Uterus (tissue), 4 donors: Measurements from ENCODE around the gene EHD3. TPM values are rescaled to one million over a fixed set of nuclear protein-coding genes. Genes with fewer than 3 reads are reported as not detected.

ENCODE experiments used
- DNase-seq, 2 donors: peaks; one replicate each; pipeline ENCODE4 v3.0.0-alpha.2; 2019 to 2020
- H3K27ac ChIP-seq, 2 donors: fragments of 200-600 bp; sonication (generic); 1 replicate in 1 of 2; 2 replicates in 1 of 2; pipeline ENCODE4 v1.5.1; 2016 to 2018
- H3K27me3 ChIP-seq, 2 donors: fragments of 200-600 bp; sonication (generic); one replicate each; pipeline ENCODE4 v1.5.1; 2018 to 2019; ENCODE audit warnings: control low read depth in 1 of 2
- H3K36me3 ChIP-seq, 2 donors: fragments of 200-600 bp; sonication (generic); one replicate each; pipeline ENCODE4 v1.5.1; 2019; ENCODE audit warnings: control low read depth in 1 of 2
- H3K4me1 ChIP-seq, 2 donors: fragments of 200-600 bp; sonication (generic); one replicate each; pipeline ENCODE4 v1.5.1; 2018 to 2019; ENCODE audit warnings: control low read depth in 1 of 2
- H3K4me3 ChIP-seq, 2 donors: fragments of 200-600 bp; sonication (generic); 1 replicate in 1 of 2; 2 replicates in 1 of 2; pipeline ENCODE4 v1.5.1; 2018 to 2019; ENCODE audit warnings: mild to moderate bottlenecking in 1 of 2
- H3K9me3 ChIP-seq, 2 donors: fragments of 200-600 bp; sonication (generic); one replicate each; pipeline ENCODE4 v1.5.1; 2019; ENCODE audit warnings: control low read depth in 1 of 2
- CTCF ChIP-seq, 4 experiments: fragments of 200-600 bp in 2 of 4; fragments of 450-650 bp in 2 of 4; sonication (generic) in 2 of 4; IDR thresholded peaks; one replicate each; pipeline ENCODE4 v1.5.1; 2016 to 2019; ENCODE audit warnings: antibody characterized with exemption in 4 of 4, mild to moderate bottlenecking in 2 of 4, moderate library complexity in 1 of 4
- POLR2A ChIP-seq, 2 donors: fragments of 450-650 bp; IDR thresholded peaks; one replicate each; pipeline ENCODE4 v1.6.1; 2016; ENCODE audit warnings: antibody characterized with exemption in 2 of 2, mild to moderate bottlenecking in 1 of 2, moderate library complexity in 1 of 2
- intact Hi-C: fragments of 100-400 bp; cut with DNase I; formaldehyde crosslinking; loops from one replicate; pipeline ENCODE4 v1.15.1; 2023; ENCODE audit warnings: low total_unique reads
- total RNA-seq, 4 donors: library from RNA; depleted of rRNA in 3 of 4; stranded (reverse); fragments of >200 nt in 3 of 4; gene quantifications; one replicate each; pipeline versions ENCODE4 v1.1.0 to v1.2.4, GENCODE V29; 2014 to 2023
- donor health status: DM: yes; HTN: yes; CAD: no.

EHD3 gene
- total RNA-seq, 4 donors from 2014 or later = 2.6 to 13.1 (median 4.8) TPM

- no peaks in the 10 kb centered on the region for H3K36me3 ChIP-seq
- H3K4me1 ChIP-seq = no peaks in the 10 kb centered on the region
- H3K27ac ChIP-seq = no peak overlapping the region
- DNase-seq = no peak
- no peaks in the 10 kb centered on the region for H3K9me3 ChIP-seq
- intact Hi-C loops = no loop called here
- no peak overlapping the region for H3K4me3 ChIP-seq
- TF ChIP-seq POLR2A (IDR thresholded peaks at IDR 0.05) = no peak
- TF ChIP-seq CTCF (IDR thresholded peaks at IDR 0.05) = no peak
- H3K27me3 ChIP-seq = no peaks in the 10 kb centered on the region
These were observed 31.3 kb downstream of the EHD3 start for GRCh38 chr2:31265234-31265633.

GRCh38 chr2:31266804-31267203 lies 32.9 kb downstream of the EHD3 start:
- Histone ChIP-seq H3K27ac (no peak overlapping the region), H3K4me1 (no peaks in the 10 kb centered on the region), H3K27me3 (no peaks in the 10 kb centered on the region), H3K4me3 (no peak overlapping the region), H3K36me3 (no peaks in the 10 kb centered on the region), H3K9me3 (no peaks in the 10 kb centered on the region)
- no peak for TF ChIP-seq POLR2A (IDR thresholded peaks at IDR 0.05)
- TF ChIP-seq CTCF (IDR thresholded peaks at IDR 0.05) = no peak
- DNase-seq = no peak
- intact Hi-C loops = no loop called here

- no peak overlapping the region for H3K27ac ChIP-seq
- intact Hi-C loops = no loop called here
- no peak for TF ChIP-seq CTCF (IDR thresholded peaks at IDR 0.05)
- no peaks in the 10 kb centered on the region for H3K27me3 ChIP-seq
- H3K4me3 ChIP-seq = no peak overlapping the region
- no peaks in the 10 kb centered on the region for H3K36me3 ChIP-seq
- no peaks in the 10 kb centered on the region for H3K9me3 ChIP-seq
- DNase-seq = no peak
- no peaks in the 10 kb centered on the region for H3K4me1 ChIP-seq
These were observed 33.6 kb downstream of the EHD3 start for GRCh38 chr2:31267437-31268120.

- no peak overlapping the region for H3K4me3 ChIP-seq
- TF ChIP-seq POLR2A (IDR thresholded peaks at IDR 0.05) = no peak
- TF ChIP-seq CTCF (IDR thresholded peaks at IDR 0.05) = no peak
- H3K4me1 ChIP-seq = no peaks in the 10 kb centered on the region
- H3K27me3 ChIP-seq = no peaks in the 10 kb centered on the region
- no peaks in the 10 kb centered on the region for H3K9me3 ChIP-seq
- intact Hi-C loops = no loop called here
- no peak for DNase-seq
- no peak overlapping the region for H3K27ac ChIP-seq
- H3K36me3 ChIP-seq = no peaks in the 10 kb centered on the region
These were observed 34.4 kb downstream of the EHD3 start for GRCh38 chr2:31268344-31268743.

GRCh38 chr2:31269087-31269486 lies 35.1 kb downstream of the EHD3 start:
- Histone ChIP-seq H3K27me3 (no peaks in the 10 kb centered on the region), H3K9me3 (no peaks in the 10 kb centered on the region), H3K4me3 (no peak overlapping the region), H3K4me1 (no peaks in the 10 kb centered on the region), H3K36me3 (no peaks in the 10 kb centered on the region), H3K27ac (no peak overlapping the region)
- intact Hi-C loops = no loop called here
- no peak for DNase-seq
- no peak for TF ChIP-seq POLR2A (IDR thresholded peaks at IDR 0.05)
- no peak for TF ChIP-seq CTCF (IDR thresholded peaks at IDR 0.05)
